GM18502 (cell line): ENCODE data around the gene CYBB.
"Not testable (repeated sequence)": the region's sequence is repeated elsewhere in the genome, so short reads cannot be mapped to it uniquely, and the experiment has no call there.

Experiments
- ATAC-seq: cut with Tn5 transposase; IDR thresholded peaks from one replicate; pipeline ENCODE4 v1.9.1; 2021; ENCODE audit warnings: mild to moderate bottlenecking; ENCODE audit not compliant: unreplicated experiment, poor library complexity

Gene CYBB

GRCh38 chrX:37779857-37780256 is at the start of gene CYBB:
TSS of gene CYBB (plus strand) at chrX:37780059. CDS start at chrX:37780078, 19 bp downstream.
- ATAC-seq, result no peak

- ATAC-seq, result peak; percentile 56
Measured at GRCh38 chrX:37745354-37745753, 34.5 kb upstream of the CYBB start.

DNA sequence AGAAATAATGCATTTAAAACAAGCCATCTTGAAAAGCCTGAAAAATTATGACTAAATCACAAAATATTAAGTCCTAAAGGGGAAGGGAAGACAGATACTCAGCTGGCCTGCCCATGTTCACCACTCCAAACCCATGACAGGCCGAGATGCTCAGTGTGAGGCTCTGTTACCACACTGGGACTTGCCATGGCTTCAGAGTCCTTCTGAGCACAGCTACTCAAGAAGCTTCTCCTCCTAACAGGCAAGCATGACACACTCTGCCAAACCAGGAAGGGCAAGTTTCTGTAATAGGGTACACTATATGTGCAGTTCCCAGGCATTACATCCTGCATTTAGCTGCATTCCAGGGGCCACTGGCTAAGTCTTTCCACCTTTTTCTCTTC is 34.0 kb upstream of the CYBB start:
- peak; percentile 38 for ATAC-seq

- peak; percentile 89 for ATAC-seq
Measured at GRCh38 chrX:37746218-37746941, 33.5 kb upstream of the CYBB start.

DNA sequence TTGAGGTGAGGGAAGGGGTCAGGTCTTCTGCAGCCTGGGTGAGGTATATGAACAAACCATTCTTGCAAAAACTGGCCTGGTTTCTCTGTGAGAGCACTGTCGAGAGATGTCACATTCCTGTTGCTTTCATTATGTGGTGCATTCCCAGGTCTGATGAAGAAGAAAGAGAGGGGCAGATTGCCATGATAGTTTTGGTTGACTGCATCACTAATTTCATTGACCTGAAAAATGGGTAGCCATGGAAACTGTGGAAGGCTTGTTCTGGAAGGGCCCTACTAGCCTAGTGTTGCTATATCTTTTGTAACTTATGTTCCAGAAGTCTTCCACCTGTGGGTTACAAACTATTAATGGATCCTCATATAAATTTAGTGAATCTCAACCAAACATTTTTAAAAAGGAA is 32.9 kb upstream of the CYBB start:
- no peak for ATAC-seq

- no peak for ATAC-seq
Measured at GRCh38 chrX:37752281-37752680, 27.6 kb upstream of the CYBB start.

DNA sequence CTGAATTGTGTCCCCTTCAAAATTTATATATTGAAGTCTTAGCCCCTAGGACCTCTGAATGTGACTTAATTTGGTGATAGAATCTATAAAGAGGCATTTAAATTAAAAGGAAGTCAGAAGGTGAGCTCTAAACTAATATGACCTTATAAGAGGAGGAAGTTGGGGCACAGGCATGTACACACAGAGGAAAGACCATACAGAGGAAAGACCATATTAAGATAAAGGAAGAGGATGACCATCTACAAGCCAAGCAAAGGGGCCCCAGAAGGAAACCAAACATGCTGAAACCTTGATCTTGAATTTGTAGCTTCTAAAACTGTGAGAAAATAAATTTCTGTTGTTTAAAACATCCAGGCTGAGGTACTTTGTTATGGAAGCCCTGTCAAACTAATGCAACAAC is 26.9 kb upstream of the CYBB start:
- ATAC-seq, result no peak

- ATAC-seq, result peak; percentile 32
Measured at GRCh38 chrX:37753384-37753783, 26.5 kb upstream of the CYBB start.

GRCh38 chrX:37754516-37754915 is 25.3 kb upstream of the CYBB start:
- ATAC-seq, result peak; percentile 26

- peak; percentile 90 for ATAC-seq
Measured at GRCh38 chrX:37755025-37755424, 24.8 kb upstream of the CYBB start.

- no peak for ATAC-seq
Measured at GRCh38 chrX:37757082-37757481, 22.8 kb upstream of the CYBB start.

- ATAC-seq, result no peak
Measured at GRCh38 chrX:37759351-37759750, 20.5 kb upstream of the CYBB start.

GRCh38 chrX:37759878-37760418 is 19.9 kb upstream of the CYBB start:
- no peak for ATAC-seq

DNA sequence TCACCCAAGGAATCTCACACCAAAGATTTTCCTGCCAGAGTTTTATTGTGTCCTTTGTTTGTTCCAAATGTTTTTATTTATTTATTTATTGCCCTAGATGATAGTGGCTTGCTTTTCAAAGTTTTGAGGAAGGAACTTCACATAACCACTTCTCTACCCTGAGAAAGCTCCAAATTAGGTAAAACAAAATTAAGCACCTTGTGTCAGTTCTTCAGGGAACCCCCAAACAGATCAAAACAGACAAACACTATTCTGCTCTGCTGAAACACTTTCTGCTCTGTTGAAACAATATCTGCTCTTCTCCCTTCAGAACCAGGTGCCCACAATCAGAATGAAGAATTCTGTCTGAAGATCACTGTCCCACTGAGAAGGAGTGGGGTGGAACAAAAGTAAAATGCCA is 16.5 kb upstream of the CYBB start:
- peak; percentile 40 for ATAC-seq

- ATAC-seq, result no peak
Measured at GRCh38 chrX:37765507-37765906, 14.4 kb upstream of the CYBB start.

DNA sequence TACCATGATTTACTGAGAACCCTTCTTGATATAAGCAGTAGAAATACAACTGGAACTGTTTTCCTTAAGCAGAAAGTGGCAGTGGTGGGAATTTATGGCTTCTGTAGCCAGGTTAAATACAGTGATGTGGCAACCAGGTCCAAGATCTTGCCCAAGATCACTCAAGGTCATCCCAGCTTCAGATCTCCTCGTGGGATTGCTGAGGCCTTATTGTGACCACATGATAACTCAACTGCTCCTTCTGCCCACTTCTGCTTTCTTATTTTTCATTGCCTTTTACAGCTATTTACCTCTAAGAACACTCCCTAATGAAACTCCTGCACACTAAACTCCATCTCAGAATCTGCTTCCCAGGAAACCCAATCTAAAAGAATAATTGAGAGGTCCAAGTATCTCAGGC is 12.4 kb upstream of the CYBB start:
- ATAC-seq, result no peak

DNA sequence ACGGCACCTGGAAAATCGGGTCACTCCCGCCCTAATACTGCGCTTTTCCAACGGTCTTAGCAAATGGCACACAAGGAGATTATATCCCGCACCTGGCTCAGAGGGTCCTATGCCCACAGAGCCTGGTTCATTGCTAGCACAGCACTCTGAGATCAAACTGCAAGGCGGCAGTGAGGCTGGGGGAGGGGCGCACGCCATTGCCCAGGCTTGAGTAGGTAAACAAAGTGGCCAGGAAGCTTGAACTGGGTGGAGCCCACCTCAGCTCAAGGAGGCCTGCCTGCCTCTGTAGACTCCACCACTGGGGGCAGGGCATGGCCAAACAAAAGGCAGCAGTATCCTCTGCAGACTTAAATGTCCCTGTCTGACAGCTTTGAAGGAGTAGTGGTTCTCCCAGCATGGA is 11.0 kb upstream of the CYBB start:
- ATAC-seq, result not testable (repeated sequence)

- peak; percentile 79 for ATAC-seq
Measured at GRCh38 chrX:37776283-37776986, 3.4 kb upstream of the CYBB start.

DNA sequence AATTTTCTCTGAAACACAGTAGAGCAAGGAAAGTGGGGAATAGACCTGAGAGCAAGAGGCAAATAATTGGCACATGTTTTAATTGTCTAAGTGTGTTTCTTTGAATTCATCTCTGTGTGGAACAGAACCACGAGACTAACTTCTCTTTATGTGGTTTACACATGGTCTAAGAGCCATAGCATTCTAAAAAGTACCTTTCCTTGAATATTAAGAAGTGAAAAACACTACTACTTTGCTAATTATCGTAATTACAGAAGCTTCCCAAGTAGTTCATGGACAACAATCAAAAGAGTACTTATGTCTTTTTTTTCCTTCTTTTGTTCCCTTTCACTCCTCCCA is 2.9 kb upstream of the CYBB start:
- ATAC-seq, result peak; percentile 29

GRCh38 chrX:37781081-37781480 is 1.2 kb downstream of the CYBB start:
- ATAC-seq, result peak; percentile 9

GRCh38 chrX:37781814-37782213 is 2.0 kb downstream of the CYBB start:
- peak; percentile 17 for ATAC-seq

DNA sequence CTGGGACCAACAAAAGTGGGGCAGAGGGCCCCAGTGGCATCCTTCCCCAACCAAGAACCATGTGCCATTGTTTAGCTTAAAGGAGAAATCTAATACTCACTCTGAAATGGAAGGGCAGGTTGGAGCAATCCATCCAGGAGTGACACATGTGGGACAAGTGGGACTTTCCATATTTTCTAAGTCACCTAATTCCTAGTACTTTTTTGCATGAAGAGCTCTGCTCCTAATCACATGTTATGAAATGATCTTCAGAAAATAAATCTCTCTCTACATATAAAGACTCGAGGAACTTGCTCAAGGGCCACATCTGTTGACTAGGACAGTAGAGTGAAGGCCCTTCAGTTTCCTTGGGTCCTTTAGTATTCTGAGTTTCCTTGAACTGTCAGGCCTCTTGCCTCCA is 2.5 kb downstream of the CYBB start:
- ATAC-seq, result no peak
